ENCODE data around the gene NAA35.

DNA sequence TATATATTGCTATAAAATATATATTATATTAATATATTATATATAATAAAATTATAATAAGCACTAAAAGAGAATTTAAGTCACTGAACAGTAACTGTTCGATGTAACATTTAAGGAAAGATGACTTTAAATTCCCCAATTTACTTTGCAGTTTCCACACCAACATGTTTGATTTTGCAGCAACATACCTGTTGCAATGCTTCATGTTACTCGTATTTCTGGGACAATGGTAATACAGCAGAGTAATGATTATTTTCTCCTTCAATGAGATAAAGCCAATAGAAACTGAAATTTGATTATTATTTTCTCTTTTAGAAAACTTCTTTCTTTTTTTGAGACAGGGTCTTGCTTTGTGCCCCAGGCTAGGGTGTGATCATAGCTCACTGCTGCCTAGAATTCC, 9.5 kb upstream of the NAA35 start:
- TF ChIP-seq CTCF (conservative IDR thresholded peaks at IDR 0.05; ENCODE audit: low read depth in 2 of 2) (no peak), POLR2AphosphoS5 (IDR thresholded peaks at IDR 0.05; ENCODE audit: low read depth) (no peak), EZH2 (IDR thresholded peaks at IDR 0.05; ENCODE audit: low read depth, unreplicated experiment) (no peak), ZNF331 (CRISPR knock-in tag; IDR thresholded peaks at IDR 0.05; ENCODE audit: low read depth) (no peak), CREB1 (CRISPR knock-in tag; IDR thresholded peaks at IDR 0.05; ENCODE audit: low read depth) (no peak), EZH2phosphoT487 (IDR thresholded peaks at IDR 0.05; ENCODE audit: unreplicated experiment) (no peak), JUNB (IDR thresholded peaks at IDR 0.05; ENCODE audit: unreplicated experiment) (no peak)

Measured in GM23338 (cell line).